HG02623 (cell line): Measurements from ENCODE around the gene GLG1.
"Not testable (repeated sequence)": the region's sequence is repeated elsewhere in the genome, so short reads cannot be mapped to it uniquely, and the experiment has no call there.

Experiments used
- ATAC-seq: cut with Tn5 transposase; IDR thresholded peaks from one replicate; pipeline ENCODE4 v1.9.1; 2021; ENCODE audit warnings: moderate library complexity; ENCODE audit not compliant: unreplicated experiment

Gene GLG1

DNA sequence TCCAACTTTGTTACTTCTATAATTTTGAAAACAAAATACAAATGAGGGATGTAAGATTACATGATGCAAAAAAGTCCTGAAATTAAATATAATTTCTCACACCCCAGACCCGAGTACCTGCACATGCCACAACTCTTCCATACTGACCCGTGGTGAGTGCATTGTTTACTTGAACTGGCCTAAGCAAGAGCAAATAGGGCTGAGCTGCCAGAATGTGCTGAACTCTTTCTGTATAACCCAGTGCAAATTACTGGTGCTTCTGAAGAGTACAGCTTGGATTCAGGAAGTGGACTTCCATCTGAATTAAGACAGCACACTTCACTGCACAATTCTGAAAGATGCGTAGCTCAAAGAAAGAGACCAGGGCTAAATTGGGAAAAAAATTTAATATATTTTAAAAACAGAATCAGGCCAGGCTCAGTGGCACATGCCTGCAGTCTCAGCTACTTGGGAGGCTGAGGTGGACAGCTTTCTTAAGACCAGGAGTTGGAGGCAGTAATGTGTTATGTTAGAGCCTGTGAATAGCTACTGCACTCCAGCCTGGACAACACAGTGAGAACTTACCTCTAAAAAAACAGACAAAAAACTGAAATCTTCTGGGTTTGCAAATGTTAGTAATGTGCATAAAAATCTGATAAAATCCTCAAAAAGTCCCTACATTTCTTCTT lies 63.9 kb downstream of the GLG1 start:
- ATAC-seq = not testable (repeated sequence)

- ATAC-seq = not testable (repeated sequence)
Observed at GRCh38 chr16:74540663-74541062, 66.3 kb downstream of the GLG1 start.

GRCh38 chr16:74538801-74539200 lies 68.1 kb downstream of the GLG1 start:
- ATAC-seq = not testable (repeated sequence)

GRCh38 chr16:74537746-74538145 lies 69.2 kb downstream of the GLG1 start:
- ATAC-seq = not testable (repeated sequence)

GRCh38 chr16:74534650-74535049 lies 72.3 kb downstream of the GLG1 start:
- ATAC-seq = not testable (repeated sequence)

DNA sequence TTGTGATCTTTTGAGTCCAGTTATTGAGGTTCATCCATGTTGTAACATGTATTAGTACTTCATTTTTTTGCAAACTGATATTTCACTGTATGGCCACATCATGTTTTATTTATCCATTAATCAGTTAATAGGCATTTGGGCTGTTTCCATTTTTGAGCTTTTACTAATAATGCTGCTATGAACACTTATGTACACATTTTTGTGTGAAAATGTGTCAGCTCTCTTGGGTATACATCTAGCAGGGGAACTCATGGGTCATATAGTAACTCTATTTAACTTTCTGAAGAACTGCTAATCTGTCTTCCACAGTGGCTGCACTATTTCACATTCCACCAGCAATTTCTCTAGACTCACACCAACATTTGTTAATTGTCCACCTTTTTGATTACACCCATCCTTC lies 82.0 kb downstream of the GLG1 start:
- no peak for ATAC-seq

- no peak for ATAC-seq
Observed at GRCh38 chr16:74524117-74524516, 82.8 kb downstream of the GLG1 start.

- ATAC-seq = not testable (repeated sequence)
Observed at GRCh38 chr16:74523706-74524105, 83.2 kb downstream of the GLG1 start.

DNA sequence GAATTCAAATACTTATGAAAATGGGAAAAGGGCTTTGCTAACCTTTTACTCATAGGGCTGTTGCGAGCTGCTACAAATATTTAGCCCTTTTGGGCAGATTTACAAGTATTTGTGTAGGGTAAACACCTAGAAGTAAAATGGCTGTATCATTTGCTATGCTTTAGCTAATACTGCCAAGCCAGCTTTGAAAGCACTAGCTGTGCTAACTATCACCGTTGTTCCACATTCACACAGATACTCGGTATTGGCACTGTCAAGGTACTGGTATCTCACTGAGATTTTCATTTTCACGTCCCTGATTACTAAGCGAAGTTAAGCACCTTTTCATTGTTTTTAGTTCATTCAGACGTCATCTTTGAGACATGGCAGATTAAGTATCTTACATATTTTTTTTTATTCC lies 84.8 kb downstream of the GLG1 start:
- no peak for ATAC-seq

- no peak for ATAC-seq
Observed at GRCh38 chr16:74521691-74522090, 85.2 kb downstream of the GLG1 start.

- ATAC-seq = not testable (repeated sequence)
Observed at GRCh38 chr16:74518934-74519333, 88.0 kb downstream of the GLG1 start.

DNA sequence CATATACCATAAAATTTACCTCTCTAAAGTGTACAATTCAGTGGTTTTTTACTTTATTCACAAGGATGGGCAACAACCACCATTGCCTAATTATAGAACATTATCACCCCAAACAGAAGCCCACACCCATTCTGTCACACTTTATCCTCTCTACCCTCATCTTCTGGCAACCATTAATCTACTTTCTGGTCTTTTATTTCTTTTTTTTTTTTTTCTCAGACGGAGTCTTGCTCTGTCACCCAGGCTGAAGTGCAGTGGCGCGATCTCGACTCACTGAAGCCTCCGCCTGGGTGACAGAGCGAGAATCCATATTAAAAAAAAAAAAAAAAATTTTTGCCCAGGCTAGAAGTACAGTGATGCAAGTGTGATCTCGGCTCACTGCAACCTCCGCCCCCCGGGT lies 95.0 kb downstream of the GLG1 start:
- no peak for ATAC-seq

- no peak for ATAC-seq
Observed at GRCh38 chr16:74505011-74505410, 101.9 kb downstream of the GLG1 start.

DNA sequence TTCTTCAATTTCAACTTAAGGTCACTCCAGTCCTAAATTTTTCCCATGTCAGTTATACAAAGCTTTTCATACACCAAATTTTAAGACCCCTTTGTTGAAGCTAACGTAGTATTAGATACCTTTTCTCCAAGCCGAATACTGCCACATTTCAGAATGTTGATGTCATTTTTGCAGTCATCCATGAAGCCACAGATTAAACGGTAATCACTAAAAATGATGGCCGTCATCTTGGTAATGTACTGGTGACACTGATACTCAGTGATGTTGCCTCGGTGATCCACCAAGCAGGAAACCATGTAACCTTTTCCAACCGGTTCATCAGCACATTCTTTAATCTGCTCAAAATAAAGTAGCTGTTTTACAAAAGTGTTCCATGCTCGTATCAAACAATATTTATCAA lies 103.5 kb downstream of the GLG1 start:
- no peak for ATAC-seq

DNA sequence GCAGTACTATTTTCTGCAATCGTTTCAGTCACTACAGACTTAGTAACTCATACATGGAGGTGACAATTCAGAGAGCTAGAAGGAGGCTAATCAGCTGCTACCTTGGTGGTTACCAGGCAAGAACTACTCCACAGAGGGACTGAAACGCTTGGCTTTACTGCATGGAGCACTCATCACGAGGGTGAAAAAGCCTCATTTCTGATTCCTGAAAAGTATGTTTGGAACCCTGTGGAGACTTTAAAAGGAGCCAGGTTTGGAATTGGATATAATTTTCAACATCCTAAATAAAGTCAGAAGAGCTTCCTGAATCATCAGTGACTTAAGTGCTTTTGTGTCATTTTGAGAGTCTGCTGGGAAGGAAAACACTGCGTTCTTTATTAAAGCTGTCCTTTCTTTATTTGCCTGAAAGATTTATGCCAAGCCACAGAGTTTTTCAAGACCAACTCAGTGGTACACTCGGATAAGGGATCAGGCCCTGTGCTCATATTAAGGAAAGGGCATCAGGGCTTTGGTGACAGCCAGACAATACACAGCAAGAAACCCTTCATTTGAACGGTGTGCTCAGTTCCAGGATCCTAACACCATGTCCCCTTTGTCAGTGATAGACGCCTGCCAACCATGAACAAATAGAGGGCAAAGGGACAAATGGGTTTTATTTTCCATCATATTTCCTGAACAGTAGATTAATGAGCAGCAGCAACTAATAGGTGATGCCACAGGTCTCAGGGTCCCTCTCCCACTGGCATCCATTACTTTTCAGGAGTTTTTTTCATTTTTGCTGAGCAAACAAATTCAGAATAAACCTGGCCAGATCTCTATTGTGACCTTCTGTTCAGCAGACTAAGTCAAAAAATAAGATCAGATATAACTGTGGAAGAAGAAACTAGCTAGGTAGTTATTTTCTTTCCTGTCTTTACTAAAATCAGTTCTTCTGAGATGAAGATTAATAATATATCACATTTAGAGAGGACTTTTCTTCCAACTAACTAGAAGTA lies 105.1 kb downstream of the GLG1 start:
- ATAC-seq = no peak

DNA sequence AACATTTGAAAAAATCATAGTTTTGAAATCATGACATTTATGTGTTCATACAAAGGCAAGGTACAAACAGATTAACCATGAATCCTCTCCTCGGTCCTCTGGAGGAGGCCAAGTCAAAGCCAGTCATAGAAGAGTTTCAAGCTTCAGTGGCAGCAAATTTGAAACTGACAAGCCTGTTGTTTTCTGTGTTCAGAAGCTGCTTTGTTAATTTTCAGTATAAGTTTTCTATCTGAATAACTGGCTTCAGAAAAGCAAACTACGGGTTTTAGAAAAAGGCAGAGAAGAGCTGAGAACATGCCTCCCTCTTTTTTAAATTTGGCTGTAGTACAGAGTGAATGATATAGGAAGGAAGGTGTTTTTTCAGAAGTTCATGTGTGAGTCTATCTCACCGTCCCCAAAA lies 106.0 kb downstream of the GLG1 start:
- ATAC-seq = no peak

- ATAC-seq = no peak
Observed at GRCh38 chr16:74499114-74499513, 107.8 kb downstream of the GLG1 start.

GRCh38 chr16:74497761-74498160 lies 109.2 kb downstream of the GLG1 start:
- ATAC-seq = no peak

DNA sequence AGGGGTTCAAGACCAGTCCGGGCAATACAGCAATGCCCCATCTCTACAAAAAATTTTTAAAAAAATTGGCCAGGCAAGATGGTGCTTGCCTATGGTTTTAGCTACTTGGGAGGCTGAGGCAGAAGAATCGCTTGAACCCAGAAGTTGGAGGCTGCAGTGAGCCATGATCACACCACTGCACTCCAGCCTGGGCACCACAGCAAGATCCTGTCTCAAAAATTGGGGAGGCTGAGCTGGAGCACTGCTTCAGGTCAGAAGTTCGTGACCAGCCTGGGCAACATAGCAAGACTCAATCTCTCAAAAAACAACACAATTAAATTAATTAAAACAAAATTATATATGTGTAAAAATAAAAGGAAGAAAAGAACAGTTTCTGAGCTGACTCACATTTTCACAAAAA lies 110.9 kb downstream of the GLG1 start:
- no peak for ATAC-seq

- no peak for ATAC-seq
Observed at GRCh38 chr16:74492976-74493375, 113.9 kb downstream of the GLG1 start.

GRCh38 chr16:74487634-74488495 lies 119.0 kb downstream of the GLG1 start:
- ATAC-seq = no peak
